SK-N-SH treated with all-trans-retinoic acid at 6 μM for 48 hours (cell line): ENCODE measurements around the gene INO80B.

Experiments used
- ATAC-seq: fragments of 200-7000 bp; cut with Tn5 transposase; 3 replicates; pipeline ENCODE4 v1.9.1; 2020; ENCODE audit warnings: mild to moderate bottlenecking, moderate library complexity
- ARNTL ChIP-seq: fragments of 450-650 bp; formaldehyde crosslinking; IDR thresholded peaks from 2 replicates; pipeline ENCODE4 v1.5.0; 2020; ENCODE audit warnings: low read depth, mild to moderate bottlenecking, moderate library complexity, borderline replicate concordance
- BACH2 ChIP-seq: fragments of 250-450 bp; sonication (Bioruptor Pico); IDR thresholded peaks from 2 replicates; pipeline ENCODE4 v1.9.0; 2021; ENCODE audit warnings: mild to moderate bottlenecking, borderline replicate concordance
- CSDC2 ChIP-seq: fragments of 250-450 bp; sonication (Bioruptor Pico); IDR thresholded peaks from 2 replicates; pipeline ENCODE4 v1.5.0; 2020; ENCODE audit warnings: mild to moderate bottlenecking, moderate library complexity
- ESRRG ChIP-seq: fragments of 250-450 bp; sonication (Bioruptor Pico); IDR thresholded peaks from 2 replicates; pipeline ENCODE4 v1.6.1; 2021; ENCODE audit warnings: mild to moderate bottlenecking
- ISL1 ChIP-seq: fragments of 250-450 bp; sonication (Bioruptor Pico); IDR thresholded peaks from 2 replicates; pipeline ENCODE4 v2.1.2; 2022; ENCODE audit warnings: mild to moderate bottlenecking, moderate library complexity
- OSR1 ChIP-seq: fragments of 250-450 bp; sonication (Bioruptor Pico); IDR thresholded peaks from 2 replicates; pipeline ENCODE4 v1.8.0; 2022; ENCODE audit warnings: moderate library complexity, mild to moderate bottlenecking, inconsistent platforms
- PPARA ChIP-seq: fragments of 250-450 bp; sonication (Bioruptor Pico); IDR thresholded peaks from 2 replicates; pipeline ENCODE4 v1.5.0; 2020; ENCODE audit warnings: mild to moderate bottlenecking, borderline replicate concordance
- RARB ChIP-seq: fragments of 250-450 bp; sonication (Bioruptor Pico); IDR thresholded peaks from 2 replicates; pipeline ENCODE4 v1.8.0; 2021; ENCODE audit warnings: mild to moderate bottlenecking, moderate library complexity
- SNAI2 ChIP-seq: fragments of 250-450 bp; sonication (Bioruptor Pico); IDR thresholded peaks from 2 replicates; pipeline ENCODE4 v1.5.0; 2020; ENCODE audit warnings: mild to moderate bottlenecking, moderate library complexity
- TCF4 ChIP-seq: fragments of 250-450 bp; sonication (Bioruptor Pico); IDR thresholded peaks from 2 replicates; pipeline ENCODE4 v1.8.0; 2021; ENCODE audit warnings: mild to moderate bottlenecking, moderate library complexity, borderline replicate concordance
- TOX ChIP-seq: fragments of 250-450 bp; sonication (Bioruptor Pico); IDR thresholded peaks from 2 replicates; pipeline ENCODE4 v1.8.0; 2021; ENCODE audit warnings: mild to moderate bottlenecking, moderate library complexity, borderline replicate concordance
- ZC3H10 ChIP-seq: fragments of 250-450 bp; sonication (Bioruptor Pico); IDR thresholded peaks from 2 replicates; pipeline ENCODE4 v1.5.1; 2021; ENCODE audit warnings: mild to moderate bottlenecking, moderate library complexity
- ZFP3 ChIP-seq: fragments of 250-450 bp; sonication (Bioruptor Pico); IDR thresholded peaks from 2 replicates; pipeline ENCODE4 v1.5.0; 2020; ENCODE audit warnings: mild to moderate bottlenecking, moderate library complexity
- ZNF565 ChIP-seq: fragments of 450-650 bp; formaldehyde crosslinking; conservative IDR thresholded peaks from 2 replicates; pipeline ENCODE4 v1.5.0; 2020; ENCODE audit warnings: low read depth, mild to moderate bottlenecking, moderate library complexity
- ZNF70 ChIP-seq: fragments of 450-650 bp; formaldehyde crosslinking; IDR thresholded peaks from 2 replicates; pipeline ENCODE4 v1.5.0; 2020; ENCODE audit warnings: mild to moderate bottlenecking, moderate library complexity
- ZNF8 ChIP-seq: fragments of 450-650 bp; formaldehyde crosslinking; IDR thresholded peaks from 2 replicates; pipeline ENCODE4 v1.5.0; 2020; ENCODE audit warnings: mild to moderate bottlenecking, moderate library complexity
- TF ChIP-seq, protein P1 (sequence below): fragments of 250-450 bp; sonication (Bioruptor Pico); IDR thresholded peaks from 2 replicates; pipeline ENCODE4 v1.8.0; 2021; ENCODE audit warnings: low read depth, mild to moderate bottlenecking, moderate library complexity, borderline replicate concordance
- TF ChIP-seq, protein P2 (sequence below): fragments of 250-450 bp; sonication (Bioruptor Pico); IDR thresholded peaks from 2 replicates; pipeline ENCODE4 v1.8.0; 2020; ENCODE audit warnings: mild to moderate bottlenecking, moderate library complexity, borderline replicate concordance
- TF ChIP-seq, protein P3 (sequence below): fragments of 250-450 bp; sonication (Bioruptor Pico); IDR thresholded peaks from 2 replicates; pipeline ENCODE4 v1.5.1; 2021; ENCODE audit warnings: mild to moderate bottlenecking, moderate library complexity
- TF ChIP-seq, protein P4 (sequence below): fragments of 250-450 bp; sonication (Bioruptor Pico); IDR thresholded peaks from 2 replicates; pipeline ENCODE4 v1.5.0; 2020; ENCODE audit warnings: mild to moderate bottlenecking, moderate library complexity
- TF ChIP-seq, protein P5 (sequence below): fragments of 250-450 bp; sonication (Bioruptor Pico); IDR thresholded peaks from 2 replicates; pipeline ENCODE4 v1.5.1; 2020; ENCODE audit warnings: low read depth, mild to moderate bottlenecking, moderate library complexity

The INO80B gene

DNA sequence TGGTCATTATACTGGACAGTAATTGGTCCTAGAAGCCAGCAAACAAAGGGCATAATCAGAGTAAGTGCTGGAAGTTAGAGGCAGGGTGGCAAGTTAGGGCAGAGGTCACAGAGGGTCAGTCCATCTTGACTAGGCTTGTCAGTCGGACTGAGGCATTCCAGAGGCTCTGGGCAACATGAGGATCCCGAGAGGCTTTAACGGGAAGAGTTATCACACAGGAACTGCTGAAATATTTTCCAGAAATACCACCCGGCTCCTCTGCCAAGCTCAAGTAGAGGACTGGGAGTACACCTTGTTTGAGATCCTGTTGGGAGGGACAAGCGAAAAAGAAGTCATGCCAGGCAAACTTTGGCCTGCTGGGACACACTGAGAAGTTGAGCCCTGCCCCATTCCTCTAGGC, 47.2 kb upstream of the INO80B start:
- TF ChIP-seq TOX (no peak), RARB (CRISPR knock-in tag) (no peak), ISL1 (CRISPR knock-in tag) (no peak), ESRRG (CRISPR knock-in tag) (no peak)
- TF ChIP-seq, protein P1, sequence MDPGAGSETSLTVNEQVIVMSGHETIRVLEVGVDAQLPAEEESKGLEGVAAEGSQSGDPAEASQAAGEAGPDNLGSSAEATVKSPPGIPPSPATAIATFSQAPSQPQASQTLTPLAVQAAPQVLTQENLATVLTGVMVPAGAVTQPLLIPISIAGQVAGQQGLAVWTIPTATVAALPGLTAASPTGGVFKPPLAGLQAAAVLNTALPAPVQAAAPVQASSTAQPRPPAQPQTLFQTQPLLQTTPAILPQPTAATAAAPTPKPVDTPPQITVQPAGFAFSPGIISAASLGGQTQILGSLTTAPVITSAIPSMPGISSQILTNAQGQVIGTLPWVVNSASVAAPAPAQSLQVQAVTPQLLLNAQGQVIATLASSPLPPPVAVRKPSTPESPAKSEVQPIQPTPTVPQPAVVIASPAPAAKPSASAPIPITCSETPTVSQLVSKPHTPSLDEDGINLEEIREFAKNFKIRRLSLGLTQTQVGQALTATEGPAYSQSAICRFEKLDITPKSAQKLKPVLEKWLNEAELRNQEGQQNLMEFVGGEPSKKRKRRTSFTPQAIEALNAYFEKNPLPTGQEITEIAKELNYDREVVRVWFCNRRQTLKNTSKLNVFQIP = no peak
- ATAC-seq = no peak

DNA sequence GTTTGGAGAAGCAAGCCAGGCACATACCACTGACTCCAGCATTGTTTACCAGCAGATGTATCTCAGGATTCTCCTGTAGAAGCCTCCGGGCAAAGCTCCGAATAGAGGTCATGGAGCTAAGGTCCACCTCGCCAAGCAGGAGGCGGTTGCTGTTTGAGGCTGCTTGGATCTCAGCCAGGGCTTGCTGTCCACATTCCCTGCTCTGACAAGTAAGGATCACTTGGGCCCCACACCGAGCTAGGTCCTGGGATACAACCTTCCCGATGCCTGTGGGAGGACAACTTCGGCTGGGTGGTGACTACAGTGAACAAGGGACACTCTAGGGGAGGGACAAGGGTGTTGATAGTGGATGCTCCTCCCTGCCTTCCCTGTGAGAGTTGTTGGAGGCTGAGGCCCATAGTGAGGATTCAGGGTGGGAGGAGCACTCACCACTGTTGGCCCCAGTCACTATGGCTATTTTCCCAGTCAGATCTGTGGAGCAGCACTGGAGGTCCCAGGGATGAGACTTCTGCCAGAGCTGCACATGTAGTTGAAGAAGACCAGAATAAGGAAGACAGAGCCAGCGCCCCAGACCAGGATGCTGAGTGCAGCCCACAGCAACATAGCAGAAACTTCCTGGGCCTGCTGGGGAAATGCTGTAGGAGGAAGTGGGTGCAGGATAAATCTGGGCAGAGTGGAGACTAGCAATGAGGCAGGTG, 41.7 kb upstream of the INO80B start:
- no peak for ATAC-seq
- no peak for TF ChIP-seq OSR1
- no peak for TF ChIP-seq ESRRG (CRISPR knock-in tag)
- TF ChIP-seq ZNF8 = no peak
- no peak for TF ChIP-seq SNAI2 (CRISPR knock-in tag)
- TF ChIP-seq TOX = no peak
- TF ChIP-seq, protein P2, sequence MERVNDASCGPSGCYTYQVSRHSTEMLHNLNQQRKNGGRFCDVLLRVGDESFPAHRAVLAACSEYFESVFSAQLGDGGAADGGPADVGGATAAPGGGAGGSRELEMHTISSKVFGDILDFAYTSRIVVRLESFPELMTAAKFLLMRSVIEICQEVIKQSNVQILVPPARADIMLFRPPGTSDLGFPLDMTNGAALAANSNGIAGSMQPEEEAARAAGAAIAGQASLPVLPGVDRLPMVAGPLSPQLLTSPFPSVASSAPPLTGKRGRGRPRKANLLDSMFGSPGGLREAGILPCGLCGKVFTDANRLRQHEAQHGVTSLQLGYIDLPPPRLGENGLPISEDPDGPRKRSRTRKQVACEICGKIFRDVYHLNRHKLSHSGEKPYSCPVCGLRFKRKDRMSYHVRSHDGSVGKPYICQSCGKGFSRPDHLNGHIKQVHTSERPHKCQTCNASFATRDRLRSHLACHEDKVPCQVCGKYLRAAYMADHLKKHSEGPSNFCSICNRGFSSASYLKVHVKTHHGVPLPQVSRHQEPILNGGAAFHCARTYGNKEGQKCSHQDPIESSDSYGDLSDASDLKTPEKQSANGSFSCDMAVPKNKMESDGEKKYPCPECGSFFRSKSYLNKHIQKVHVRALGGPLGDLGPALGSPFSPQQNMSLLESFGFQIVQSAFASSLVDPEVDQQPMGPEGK (CRISPR knock-in tag) = no peak
- TF ChIP-seq PPARA (CRISPR knock-in tag) = no peak
- TF ChIP-seq, protein P3, sequence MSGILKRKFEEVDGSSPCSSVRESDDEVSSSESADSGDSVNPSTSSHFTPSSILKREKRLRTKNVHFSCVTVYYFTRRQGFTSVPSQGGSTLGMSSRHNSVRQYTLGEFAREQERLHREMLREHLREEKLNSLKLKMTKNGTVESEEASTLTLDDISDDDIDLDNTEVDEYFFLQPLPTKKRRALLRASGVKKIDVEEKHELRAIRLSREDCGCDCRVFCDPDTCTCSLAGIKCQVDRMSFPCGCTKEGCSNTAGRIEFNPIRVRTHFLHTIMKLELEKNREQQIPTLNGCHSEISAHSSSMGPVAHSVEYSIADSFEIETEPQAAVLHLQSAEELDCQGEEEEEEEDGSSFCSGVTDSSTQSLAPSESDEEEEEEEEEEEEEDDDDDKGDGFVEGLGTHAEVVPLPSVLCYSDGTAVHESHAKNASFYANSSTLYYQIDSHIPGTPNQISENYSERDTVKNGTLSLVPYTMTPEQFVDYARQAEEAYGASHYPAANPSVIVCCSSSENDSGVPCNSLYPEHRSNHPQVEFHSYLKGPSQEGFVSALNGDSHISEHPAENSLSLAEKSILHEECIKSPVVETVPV (CRISPR knock-in tag) = no peak
- TF ChIP-seq ARNTL (CRISPR knock-in tag) = no peak
- TF ChIP-seq CSDC2 (CRISPR knock-in tag) = no peak
- TF ChIP-seq, protein P4, sequence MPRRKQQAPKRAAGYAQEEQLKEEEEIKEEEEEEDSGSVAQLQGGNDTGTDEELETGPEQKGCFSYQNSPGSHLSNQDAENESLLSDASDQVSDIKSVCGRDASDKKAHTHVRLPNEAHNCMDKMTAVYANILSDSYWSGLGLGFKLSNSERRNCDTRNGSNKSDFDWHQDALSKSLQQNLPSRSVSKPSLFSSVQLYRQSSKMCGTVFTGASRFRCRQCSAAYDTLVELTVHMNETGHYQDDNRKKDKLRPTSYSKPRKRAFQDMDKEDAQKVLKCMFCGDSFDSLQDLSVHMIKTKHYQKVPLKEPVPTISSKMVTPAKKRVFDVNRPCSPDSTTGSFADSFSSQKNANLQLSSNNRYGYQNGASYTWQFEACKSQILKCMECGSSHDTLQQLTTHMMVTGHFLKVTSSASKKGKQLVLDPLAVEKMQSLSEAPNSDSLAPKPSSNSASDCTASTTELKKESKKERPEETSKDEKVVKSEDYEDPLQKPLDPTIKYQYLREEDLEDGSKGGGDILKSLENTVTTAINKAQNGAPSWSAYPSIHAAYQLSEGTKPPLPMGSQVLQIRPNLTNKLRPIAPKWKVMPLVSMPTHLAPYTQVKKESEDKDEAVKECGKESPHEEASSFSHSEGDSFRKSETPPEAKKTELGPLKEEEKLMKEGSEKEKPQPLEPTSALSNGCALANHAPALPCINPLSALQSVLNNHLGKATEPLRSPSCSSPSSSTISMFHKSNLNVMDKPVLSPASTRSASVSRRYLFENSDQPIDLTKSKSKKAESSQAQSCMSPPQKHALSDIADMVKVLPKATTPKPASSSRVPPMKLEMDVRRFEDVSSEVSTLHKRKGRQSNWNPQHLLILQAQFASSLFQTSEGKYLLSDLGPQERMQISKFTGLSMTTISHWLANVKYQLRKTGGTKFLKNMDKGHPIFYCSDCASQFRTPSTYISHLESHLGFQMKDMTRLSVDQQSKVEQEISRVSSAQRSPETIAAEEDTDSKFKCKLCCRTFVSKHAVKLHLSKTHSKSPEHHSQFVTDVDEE (CRISPR knock-in tag) = no peak
- TF ChIP-seq ZNF70 = no peak
- TF ChIP-seq TCF4 = no peak
- no peak for TF ChIP-seq ZNF565
- no peak for TF ChIP-seq ISL1 (CRISPR knock-in tag)
- TF ChIP-seq ZC3H10 (CRISPR knock-in tag) = no peak
- no peak for TF ChIP-seq BACH2 (CRISPR knock-in tag)
- TF ChIP-seq RARB (CRISPR knock-in tag) = no peak

DNA sequence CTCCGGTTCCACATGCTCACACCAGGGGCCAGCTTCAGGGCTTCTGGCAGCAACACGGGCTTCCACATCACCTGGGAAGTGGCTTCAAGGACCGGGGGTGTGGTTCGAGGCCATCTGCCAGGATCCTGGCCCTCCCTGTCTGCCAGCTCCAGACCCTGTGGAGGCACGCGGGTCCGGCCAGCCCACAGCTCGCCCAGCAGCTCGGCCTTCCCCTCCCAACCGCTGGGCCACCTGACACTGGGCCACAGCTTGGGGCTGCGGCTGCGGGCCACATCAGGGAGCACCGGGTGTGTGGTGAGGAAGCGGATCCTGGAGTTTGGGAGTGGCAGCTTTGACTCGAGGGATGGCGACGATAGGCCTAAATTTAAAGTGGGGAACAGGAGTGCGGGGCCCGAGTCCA, 40.4 kb upstream of the INO80B start:
- ATAC-seq = no peak
- TF ChIP-seq ESRRG (CRISPR knock-in tag) (no peak), BACH2 (CRISPR knock-in tag) (no peak), RARB (CRISPR knock-in tag) (no peak), ZFP3 (CRISPR knock-in tag) (no peak), ZNF70 (no peak), ARNTL (CRISPR knock-in tag) (no peak), CSDC2 (CRISPR knock-in tag) (no peak), TOX (no peak), ZNF8 (no peak), SNAI2 (CRISPR knock-in tag) (no peak), PPARA (CRISPR knock-in tag) (no peak), ISL1 (CRISPR knock-in tag) (no peak), OSR1 (no peak), TCF4 (no peak)
- TF ChIP-seq, protein P5, sequence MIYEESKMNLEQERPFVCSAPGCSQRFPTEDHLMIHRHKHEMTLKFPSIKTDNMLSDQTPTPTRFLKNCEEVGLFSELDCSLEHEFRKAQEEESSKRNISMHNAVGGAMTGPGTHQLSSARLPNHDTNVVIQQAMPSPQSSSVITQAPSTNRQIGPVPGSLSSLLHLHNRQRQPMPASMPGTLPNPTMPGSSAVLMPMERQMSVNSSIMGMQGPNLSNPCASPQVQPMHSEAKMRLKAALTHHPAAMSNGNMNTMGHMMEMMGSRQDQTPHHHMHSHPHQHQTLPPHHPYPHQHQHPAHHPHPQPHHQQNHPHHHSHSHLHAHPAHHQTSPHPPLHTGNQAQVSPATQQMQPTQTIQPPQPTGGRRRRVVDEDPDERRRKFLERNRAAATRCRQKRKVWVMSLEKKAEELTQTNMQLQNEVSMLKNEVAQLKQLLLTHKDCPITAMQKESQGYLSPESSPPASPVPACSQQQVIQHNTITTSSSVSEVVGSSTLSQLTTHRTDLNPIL (CRISPR knock-in tag) = no peak
- TF ChIP-seq, protein P3 (CRISPR knock-in tag) = no peak
- TF ChIP-seq, protein P4 (CRISPR knock-in tag) = no peak
